GM12892 (cell line): Measurements from ENCODE around the gene PAX2.

Experiments
- DNase-seq: peaks from one replicate; pipeline ENCODE4 v3.0.0; 2011; ENCODE audit not compliant: insufficient read length
- FAIRE-seq: peaks from 2 replicates; lab custom pipeline; 2011; peaks lifted over from hg19 to GRCh38; lab: Jason Lieb, UNC
- POLR2A ChIP-seq: IDR thresholded peaks from 2 replicates; pipeline ENCODE4 v1.6.1; 2011; ENCODE audit warnings: low read depth, low read length, control low read depth
- POLR2AphosphoS5 ChIP-seq: IDR thresholded peaks from 2 replicates; pipeline ENCODE4 v1.6.1; 2011; ENCODE audit warnings: low read depth, low read length, control low read depth
- TAF1 ChIP-seq: IDR thresholded peaks from 2 replicates; pipeline ENCODE4 v1.6.1; 2011; ENCODE audit warnings: low read depth, mild to moderate bottlenecking, control low read depth, low read length, borderline replicate concordance

The PAX2 gene

GRCh38 chr10:100788002-100788903 is 42.9 kb downstream of the PAX2 start:
- no peak for FAIRE-seq
- DNase-seq = no peak
- no peak for TF ChIP-seq POLR2AphosphoS5
- no peak for TF ChIP-seq POLR2A
- TF ChIP-seq TAF1 = no peak

- DNase-seq (no peak), FAIRE-seq (no peak)
- TF ChIP-seq POLR2A (no peak), POLR2AphosphoS5 (no peak), TAF1 (no peak)
Measured at GRCh38 chr10:100790761-100791208, 45.4 kb downstream of the PAX2 start.

- TF ChIP-seq POLR2A (no peak), POLR2AphosphoS5 (no peak), TAF1 (no peak)
- FAIRE-seq (no peak), DNase-seq (no peak)
Measured at GRCh38 chr10:100791369-100792058, 46.1 kb downstream of the PAX2 start.

GRCh38 chr10:100792574-100792973 is 47.2 kb downstream of the PAX2 start:
- FAIRE-seq = no peak
- no peak for DNase-seq
- no peak for TF ChIP-seq POLR2A
- no peak for TF ChIP-seq POLR2AphosphoS5
- TF ChIP-seq TAF1 = no peak

- DNase-seq = no peak
- TF ChIP-seq POLR2AphosphoS5 (no peak), TAF1 (no peak), POLR2A (no peak)
- no peak for FAIRE-seq
Measured at GRCh38 chr10:100793055-100793454, 47.7 kb downstream of the PAX2 start.

- TF ChIP-seq POLR2AphosphoS5 = no peak
- TF ChIP-seq TAF1 = no peak
- no peak for TF ChIP-seq POLR2A
Measured at GRCh38 chr10:100799881-100800280, 54.5 kb downstream of the PAX2 start.

GRCh38 chr10:100800931-100801330 is 55.5 kb downstream of the PAX2 start:
- no peak for FAIRE-seq
- DNase-seq = no peak
- TF ChIP-seq POLR2A (no peak), TAF1 (no peak), POLR2AphosphoS5 (no peak)

More at GRCh38 chr10:100799881-100800280, 54.5 kb downstream of the PAX2 start:
- DNase-seq = no peak
- no peak for FAIRE-seq

- FAIRE-seq = no peak
- no peak for TF ChIP-seq TAF1
- no peak for TF ChIP-seq POLR2A
- no peak for TF ChIP-seq POLR2AphosphoS5
- DNase-seq = no peak
Measured at GRCh38 chr10:100802196-100802595, 56.8 kb downstream of the PAX2 start.

- TF ChIP-seq POLR2AphosphoS5 = no peak
- no peak for FAIRE-seq
- DNase-seq = no peak
Measured at GRCh38 chr10:100802607-100803006, 57.2 kb downstream of the PAX2 start.

GRCh38 chr10:100803492-100803891 is 58.1 kb downstream of the PAX2 start:
- FAIRE-seq (no peak), DNase-seq (no peak)
- no peak for TF ChIP-seq TAF1
- TF ChIP-seq POLR2A = no peak

- DNase-seq (no peak), FAIRE-seq (no peak)
- TF ChIP-seq TAF1 (no peak), POLR2A (no peak)
Measured at GRCh38 chr10:100803908-100804307, 58.5 kb downstream of the PAX2 start.
